OCI-LY3 (cell line): ENCODE data around the gene TEAD3.
A peak's percentile ranks its signal among the peaks of the same experiment; 100 is the strongest.

ENCODE experiments used
- H2AFZ ChIP-seq: fragments of 200-600, 300-600 bp; shearing (Covaris generic); 2 replicates; pipeline ENCODE4 v1.6.0; 2014; ENCODE audit warnings: antibody characterized with exemption, low read depth, low read length
- H3K27ac ChIP-seq: fragments of 200-600, 300-600 bp; sonication (generic); 2 replicates; pipeline ENCODE4 v1.5.1; 2014; ENCODE audit warnings: mild to moderate bottlenecking, low read length, moderate library complexity, mixed read lengths
- H3K27me3 ChIP-seq: fragments of 200-600, 300-600 bp; sonication (generic); 2 replicates; pipeline ENCODE4 v1.6.1; 2014; ENCODE audit warnings: low read depth, low read length, mixed read lengths
- H3K36me3 ChIP-seq: fragments of 200-600, 300-600 bp; sonication (generic); replicated peaks from 2 replicates; pipeline ENCODE3; 2014; ENCODE audit warnings: low read depth, low read length, mixed read lengths
- H3K4me1 ChIP-seq: fragments of 300-600, 200-600 bp; sonication (generic); 2 replicates; pipeline ENCODE4 v1.6.1; 2014; ENCODE audit warnings: low read length, mixed read lengths
- H3K4me2 ChIP-seq: fragments of 200-600, 300-600 bp; sonication (generic); 2 replicates; pipeline ENCODE4 v1.6.1; 2014; ENCODE audit warnings: low read length, mixed read lengths
- H3K4me3 ChIP-seq: fragments of 300-600, 200-600 bp; sonication (generic); 2 replicates; pipeline ENCODE4 v1.5.1; 2014; ENCODE audit warnings: antibody characterized with exemption, mild to moderate bottlenecking, low read length, moderate library complexity
- H3K79me2 ChIP-seq: fragments of 300-600, 200-600 bp; shearing (Covaris generic); 2 replicates; pipeline ENCODE4 v1.6.1; 2014; ENCODE audit warnings: mild to moderate bottlenecking, low read length, mixed read lengths
- H3K9ac ChIP-seq: fragments of 300-600, 200-600 bp; shearing (Covaris generic); 2 replicates; pipeline ENCODE4 v1.6.0; 2014; ENCODE audit warnings: mild to moderate bottlenecking, low read length, moderate library complexity
- H3K9me3 ChIP-seq: fragments of 200-600, 300-600 bp; shearing (Covaris generic); 2 replicates; pipeline ENCODE4 v1.6.1; 2014; ENCODE audit warnings: low read length, mixed read lengths; ENCODE audit not compliant: insufficient read depth
- H4K20me1 ChIP-seq: fragments of 200-600, 300-600 bp; sonication (generic); 2 replicates; pipeline ENCODE4 v1.6.1; 2016; ENCODE audit warnings: low read length, mixed read lengths; ENCODE audit not compliant: insufficient read depth
- EZH2phosphoT487 ChIP-seq: fragments of 200-600 bp; shearing (Covaris generic); IDR thresholded peaks from 2 replicates; pipeline ENCODE4 v1.6.1; 2018; ENCODE audit warnings: antibody characterized with exemption, mixed run types, low read depth
- TF ChIP-seq, protein P1 (sequence below): fragments of 200-600, 300-600 bp; sonication (generic); IDR thresholded peaks from 2 replicates; pipeline ENCODE4 v1.5.1; 2014; ENCODE audit warnings: antibody characterized with exemption, low read length, low read depth

Gene TEAD3

DNA sequence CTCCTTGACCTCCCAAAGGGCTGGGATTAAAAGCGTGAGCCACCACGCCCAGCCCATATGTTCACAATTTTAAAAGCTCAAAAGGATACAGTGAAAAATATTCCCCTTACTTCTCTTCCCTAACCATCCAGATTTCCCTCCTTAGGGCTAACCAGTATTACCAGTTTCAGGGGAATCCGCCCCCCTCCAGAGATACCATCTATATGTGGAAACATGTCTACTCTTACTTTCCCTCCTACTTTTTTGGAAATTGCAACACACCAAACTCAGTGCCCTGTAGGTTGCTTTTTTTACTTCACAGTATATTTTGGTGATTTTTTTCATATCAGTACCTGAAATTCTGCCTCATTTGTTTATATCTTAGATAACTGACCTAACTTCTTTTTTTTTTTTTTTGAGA is 35.6 kb downstream of the TEAD3 start:
- H4K20me1 ChIP-seq = no peaks in the 10 kb centered on the region
- no peaks in the 10 kb centered on the region for H3K27me3 ChIP-seq
- H3K36me3 ChIP-seq = no peaks in the 10 kb centered on the region
- H3K9me3 ChIP-seq = no peaks in the 10 kb centered on the region
- H3K27ac ChIP-seq = no peak overlapping the region
- TF ChIP-seq, protein P1, sequence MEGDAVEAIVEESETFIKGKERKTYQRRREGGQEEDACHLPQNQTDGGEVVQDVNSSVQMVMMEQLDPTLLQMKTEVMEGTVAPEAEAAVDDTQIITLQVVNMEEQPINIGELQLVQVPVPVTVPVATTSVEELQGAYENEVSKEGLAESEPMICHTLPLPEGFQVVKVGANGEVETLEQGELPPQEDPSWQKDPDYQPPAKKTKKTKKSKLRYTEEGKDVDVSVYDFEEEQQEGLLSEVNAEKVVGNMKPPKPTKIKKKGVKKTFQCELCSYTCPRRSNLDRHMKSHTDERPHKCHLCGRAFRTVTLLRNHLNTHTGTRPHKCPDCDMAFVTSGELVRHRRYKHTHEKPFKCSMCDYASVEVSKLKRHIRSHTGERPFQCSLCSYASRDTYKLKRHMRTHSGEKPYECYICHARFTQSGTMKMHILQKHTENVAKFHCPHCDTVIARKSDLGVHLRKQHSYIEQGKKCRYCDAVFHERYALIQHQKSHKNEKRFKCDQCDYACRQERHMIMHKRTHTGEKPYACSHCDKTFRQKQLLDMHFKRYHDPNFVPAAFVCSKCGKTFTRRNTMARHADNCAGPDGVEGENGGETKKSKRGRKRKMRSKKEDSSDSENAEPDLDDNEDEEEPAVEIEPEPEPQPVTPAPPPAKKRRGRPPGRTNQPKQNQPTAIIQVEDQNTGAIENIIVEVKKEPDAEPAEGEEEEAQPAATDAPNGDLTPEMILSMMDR = no peak
- no peak for TF ChIP-seq EZH2phosphoT487
- H3K9ac ChIP-seq = no peak overlapping the region
- H3K4me1 ChIP-seq = no peaks in the 10 kb centered on the region
- H3K4me3 ChIP-seq = no peak overlapping the region
- no peak overlapping the region for H3K4me2 ChIP-seq
- H2AFZ ChIP-seq = no peak overlapping the region
- H3K79me2 ChIP-seq = no peaks in the 10 kb centered on the region

DNA sequence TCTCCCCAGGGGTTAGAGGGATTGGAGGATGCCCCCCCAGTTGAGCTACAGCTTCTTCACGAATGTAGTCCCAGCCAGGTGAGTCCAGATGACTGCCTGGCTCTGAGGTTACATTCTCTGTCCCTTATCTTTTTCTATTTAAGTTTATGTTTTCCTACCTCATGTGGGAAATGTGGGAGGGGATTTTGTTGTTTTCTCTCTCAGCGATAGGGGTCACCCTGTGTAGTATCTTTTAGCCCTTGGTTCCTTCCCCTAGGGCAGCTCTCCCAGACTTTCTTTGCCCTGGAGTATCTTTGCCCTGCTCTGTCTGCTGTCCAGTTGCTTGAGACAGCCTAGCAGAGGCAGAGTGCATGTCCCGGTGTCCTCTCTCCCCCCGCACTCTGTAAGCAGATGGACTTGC is 39.0 kb downstream of the TEAD3 start:
- Histone ChIP-seq H4K20me1 (no peaks in the 10 kb centered on the region), H3K36me3 (no peaks in the 10 kb centered on the region), H3K79me2 (no peaks in the 10 kb centered on the region), H3K27ac (no peak overlapping the region), H3K4me1 (peaks cover 5% of the 10 kb centered on the region; the same call in 1 of the 2 replicates), H2AFZ (no peak overlapping the region), H3K27me3 (no peaks in the 10 kb centered on the region), H3K9ac (no peak overlapping the region), H3K4me2 (no peak overlapping the region), H3K4me3 (no peak overlapping the region), H3K9me3 (no peaks in the 10 kb centered on the region)
- TF ChIP-seq, protein P1 = no peak
- no peak for TF ChIP-seq EZH2phosphoT487

DNA sequence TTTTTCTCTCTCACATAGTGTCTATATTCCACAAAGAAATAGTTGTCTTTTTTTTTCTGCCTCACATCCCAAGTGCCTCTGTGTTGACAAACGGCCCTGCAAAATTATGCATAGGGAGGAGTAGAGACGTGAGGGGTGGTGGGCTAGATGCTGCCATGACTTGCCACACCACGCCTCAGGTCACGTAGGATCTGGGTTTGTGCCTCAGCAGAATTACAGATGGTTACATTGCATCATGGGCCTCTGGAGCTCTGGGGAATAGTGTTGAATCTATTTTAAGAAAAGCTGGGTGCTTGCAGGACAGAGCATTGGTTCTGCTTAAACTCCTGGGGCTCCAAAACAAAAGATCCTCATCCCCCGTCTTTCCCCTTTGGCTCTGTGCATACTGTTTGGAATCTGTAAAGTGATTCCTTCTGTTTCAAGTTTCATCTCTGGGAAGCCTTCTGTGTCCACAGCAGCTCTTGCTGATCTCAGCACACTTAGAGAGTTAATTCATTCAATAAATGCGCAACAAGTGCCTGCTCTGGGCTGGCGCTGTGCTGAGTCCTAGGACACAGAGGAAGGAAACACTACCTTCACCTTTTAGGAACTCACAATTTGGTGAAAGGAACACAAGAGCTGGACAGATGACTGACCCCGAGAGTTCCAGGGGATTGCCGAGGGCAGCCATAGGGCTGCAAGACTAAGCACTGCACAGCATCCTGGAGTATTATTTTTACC is 42.3 kb downstream of the TEAD3 start:
- peaks cover 10% of the 10 kb centered on the region; the same call in 1 of the 2 replicates for H3K4me1 ChIP-seq
- H4K20me1 ChIP-seq = no peaks in the 10 kb centered on the region
- H3K79me2 ChIP-seq = no peaks in the 10 kb centered on the region
- H3K4me3 ChIP-seq = no peak overlapping the region
- no peak overlapping the region for H3K27ac ChIP-seq
- H3K27me3 ChIP-seq = peaks cover 21% of the 10 kb centered on the region
- no peak overlapping the region for H2AFZ ChIP-seq
- no peak overlapping the region for H3K4me2 ChIP-seq
- TF ChIP-seq, protein P1 = no peak
- no peak for TF ChIP-seq EZH2phosphoT487
- H3K36me3 ChIP-seq = no peaks in the 10 kb centered on the region
- H3K9me3 ChIP-seq = no peaks in the 10 kb centered on the region
- no peak overlapping the region for H3K9ac ChIP-seq

DNA sequence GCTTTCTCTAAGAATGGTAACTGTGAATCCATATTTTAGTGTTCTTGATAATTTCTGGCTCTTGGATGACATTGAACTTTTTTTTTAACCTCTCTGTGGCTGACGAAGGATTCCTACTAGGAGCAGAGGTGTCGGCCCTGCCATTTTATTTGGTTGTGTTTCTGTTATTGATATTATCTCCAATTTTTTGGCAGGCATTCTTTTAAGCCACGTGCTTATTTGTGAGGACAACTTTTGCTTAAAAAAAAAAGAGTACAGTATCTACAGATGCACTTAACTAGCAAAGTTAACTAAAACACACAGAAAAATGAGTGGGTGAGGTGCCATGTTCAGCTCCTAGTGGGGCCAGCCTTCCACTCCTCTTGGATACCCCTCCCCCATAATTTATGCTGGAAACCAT is 43.6 kb downstream of the TEAD3 start:
- no peaks in the 10 kb centered on the region for H4K20me1 ChIP-seq
- peak overlapping the region; percentile 95 for H3K4me3 ChIP-seq
- TF ChIP-seq, protein P1 = no peak
- no peak for TF ChIP-seq EZH2phosphoT487
- H3K27ac ChIP-seq = no peak overlapping the region
- H3K27me3 ChIP-seq = peaks cover 22% of the 10 kb centered on the region
- H3K4me1 ChIP-seq = peaks cover 10% of the 10 kb centered on the region; the same call in 1 of the 2 replicates
- H3K36me3 ChIP-seq = no peaks in the 10 kb centered on the region
- no peaks in the 10 kb centered on the region for H3K79me2 ChIP-seq
- H3K4me2 ChIP-seq = peak overlapping the region; percentile 96
- H3K9me3 ChIP-seq = no peaks in the 10 kb centered on the region
- no peak overlapping the region for H2AFZ ChIP-seq
- peak overlapping the region; percentile 77 for H3K9ac ChIP-seq
